HepG2 (cell line): ENCODE results near the gene GPR137. TPM values are rescaled to one million over a fixed set of nuclear protein-coding genes. Genes with fewer than 3 reads are reported as not detected.

Source experiments
- CREBL2 ChIP-seq: sonication (generic); formaldehyde crosslinking; IDR thresholded peaks from 2 replicates; pipeline ENCODE4 v1.8.1; 2023; ENCODE audit warnings: missing genetic modification reagents, mild to moderate bottlenecking, borderline replicate concordance
- GMEB2 ChIP-seq: IDR thresholded peaks from 2 replicates; pipeline ENCODE4 v1.6.1; 2016; ENCODE audit warnings: missing biosample characterization, missing genetic modification reagents, low read depth
- MAFK ChIP-seq, 2 experiments: IDR thresholded peaks in 1 of 2; conservative IDR thresholded peaks in 1 of 2; 2 replicates each; pipeline ENCODE4 v1.6.1; 2011; ENCODE audit warnings: improper control_type of control experiment in 2 of 2, low read length in 2 of 2
- RAD51 ChIP-seq: fragments of 450-650 bp; IDR thresholded peaks from 2 replicates; pipeline ENCODE4 v1.6.1; 2016; ENCODE audit warnings: borderline replicate concordance
- RBM39 ChIP-seq: fragments of 200-400 bp; formaldehyde crosslinking; IDR thresholded peaks from one replicate; pipeline ENCODE4 v1.6.1; 2018; ENCODE audit warnings: antibody characterized with exemption, mild to moderate bottlenecking, low read depth, low read length; ENCODE audit not compliant: poor library complexity, severe bottlenecking
- SALL2 ChIP-seq: sonication (generic); formaldehyde crosslinking; IDR thresholded peaks from 2 replicates; pipeline ENCODE4 v1.8.1; 2023; ENCODE audit warnings: mild to moderate bottlenecking, missing genetic modification reagents, inconsistent platforms
- SIN3B ChIP-seq: fragments of 150-350 bp; IDR thresholded peaks from 2 replicates; pipeline ENCODE4 v1.6.1; 2014; ENCODE audit warnings: low read length
- SIX1 ChIP-seq: sonication (generic); formaldehyde crosslinking; IDR thresholded peaks from 2 replicates; pipeline ENCODE4 v1.4.0; 2020; ENCODE audit warnings: missing genetic modification reagents, borderline replicate concordance
- SRSF9 ChIP-seq: fragments of 200-400 bp; formaldehyde crosslinking; IDR thresholded peaks from 2 replicates; pipeline ENCODE4 v1.6.1; 2018; ENCODE audit warnings: borderline replicate concordance, mild to moderate bottlenecking, low read depth, low read length; ENCODE audit not compliant: insufficient read depth, poor library complexity, severe bottlenecking
- ZNF235 ChIP-seq: sonication (generic); formaldehyde crosslinking; IDR thresholded peaks from 2 replicates; pipeline ENCODE4 v1.8.1; 2023; ENCODE audit warnings: mild to moderate bottlenecking, missing genetic modification reagents, borderline replicate concordance
- ZNF607 ChIP-seq: sonication (generic); formaldehyde crosslinking; IDR thresholded peaks from 2 replicates; pipeline ENCODE4 v1.5.1; 2020; ENCODE audit warnings: missing genetic modification reagents, mild to moderate bottlenecking, borderline replicate concordance
- ZNF780A ChIP-seq: sonication (generic); formaldehyde crosslinking; IDR thresholded peaks from 2 replicates; pipeline ENCODE4 v1.8.0; 2022; ENCODE audit warnings: mild to moderate bottlenecking, missing genetic modification reagents, moderate library complexity
- polyA plus RNA-seq, 8 experiments: library from polyadenylated mRNA; depleted of rRNA in 3 of 8; stranded (reverse) in 7 of 8; unstranded in 1 of 8; fragments of >200 nt; fragmentation: Illumina TruSeq in 4 of 8; extraction: Trizol in 4 of 8; gene quantifications; 2 replicates each; pipeline versions ENCODE4 v1.2.1 to v1.2.3, GENCODE V29; 2011 to 2016; ENCODE audit warnings: low read depth in 4 of 8, missing spikeins in 1 of 8, mixed read lengths in 1 of 8; ENCODE audit not compliant: insufficient read depth in 1 of 8
- total RNA-seq, 5 experiments: library from RNA; depleted of rRNA; stranded (reverse); fragments of >200 nt; fragmentation: Illumina TruSeq; extraction: Trizol; gene quantifications; 2 replicates each; pipeline ENCODE4 v1.2.3, GENCODE V29; 2016; ENCODE audit warnings: low read depth in 1 of 5
- TF ChIP-seq, protein P1 (sequence below), 2 experiments: sonication (generic) in 1 of 2; formaldehyde crosslinking in 1 of 2; IDR thresholded peaks; 2 replicates each; pipeline versions ENCODE4 v1.5.1 to v1.6.1; 2011 to 2020; ENCODE audit warnings: borderline replicate concordance in 1 of 2, low read depth in 1 of 2, low read length in 1 of 2, mild to moderate bottlenecking in 1 of 2, missing genetic modification reagents in 1 of 2, moderate library complexity in 1 of 2
- TF ChIP-seq, protein P2 (sequence below): sonication (generic); formaldehyde crosslinking; IDR thresholded peaks from 2 replicates; pipeline ENCODE4 v1.4.0; 2020; ENCODE audit warnings: mild to moderate bottlenecking, missing genetic modification reagents
- TF ChIP-seq, protein P3 (sequence below): IDR thresholded peaks from 2 replicates; pipeline ENCODE4 v1.6.1; 2016; ENCODE audit warnings: mild to moderate bottlenecking
- TF ChIP-seq, protein P4 (sequence below): sonication (generic); formaldehyde crosslinking; IDR thresholded peaks from 2 replicates; pipeline ENCODE4 v1.8.0; 2023; ENCODE audit warnings: mild to moderate bottlenecking, missing genetic modification reagents
- TF ChIP-seq, protein P5 (sequence below): IDR thresholded peaks from 2 replicates; pipeline ENCODE4 v1.6.1; 2016; ENCODE audit warnings: mild to moderate bottlenecking, missing biosample characterization, missing genetic modification reagents

The GPR137 gene
- total and polyA plus RNA-seq, 2 of the 13 experiments (the other 11 are each of a cell fraction or from before 2014, with no cell fraction given), result 8.5 to 13.2 TPM

GRCh38 chr11:64241491-64242374, 43.9 kb upstream of the GPR137 start (continued):
- TF ChIP-seq, protein P1, sequence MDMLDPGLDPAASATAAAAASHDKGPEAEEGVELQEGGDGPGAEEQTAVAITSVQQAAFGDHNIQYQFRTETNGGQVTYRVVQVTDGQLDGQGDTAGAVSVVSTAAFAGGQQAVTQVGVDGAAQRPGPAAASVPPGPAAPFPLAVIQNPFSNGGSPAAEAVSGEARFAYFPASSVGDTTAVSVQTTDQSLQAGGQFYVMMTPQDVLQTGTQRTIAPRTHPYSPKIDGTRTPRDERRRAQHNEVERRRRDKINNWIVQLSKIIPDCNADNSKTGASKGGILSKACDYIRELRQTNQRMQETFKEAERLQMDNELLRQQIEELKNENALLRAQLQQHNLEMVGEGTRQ (IDR thresholded peaks at IDR 0.05; ENCODE audit: low read depth, low read length), result no peak
- TF ChIP-seq, protein P1 (CRISPR knock-in tag; IDR thresholded peaks at IDR 0.05; ENCODE audit: borderline replicate concordance), result no peak
- TF ChIP-seq, protein P2, sequence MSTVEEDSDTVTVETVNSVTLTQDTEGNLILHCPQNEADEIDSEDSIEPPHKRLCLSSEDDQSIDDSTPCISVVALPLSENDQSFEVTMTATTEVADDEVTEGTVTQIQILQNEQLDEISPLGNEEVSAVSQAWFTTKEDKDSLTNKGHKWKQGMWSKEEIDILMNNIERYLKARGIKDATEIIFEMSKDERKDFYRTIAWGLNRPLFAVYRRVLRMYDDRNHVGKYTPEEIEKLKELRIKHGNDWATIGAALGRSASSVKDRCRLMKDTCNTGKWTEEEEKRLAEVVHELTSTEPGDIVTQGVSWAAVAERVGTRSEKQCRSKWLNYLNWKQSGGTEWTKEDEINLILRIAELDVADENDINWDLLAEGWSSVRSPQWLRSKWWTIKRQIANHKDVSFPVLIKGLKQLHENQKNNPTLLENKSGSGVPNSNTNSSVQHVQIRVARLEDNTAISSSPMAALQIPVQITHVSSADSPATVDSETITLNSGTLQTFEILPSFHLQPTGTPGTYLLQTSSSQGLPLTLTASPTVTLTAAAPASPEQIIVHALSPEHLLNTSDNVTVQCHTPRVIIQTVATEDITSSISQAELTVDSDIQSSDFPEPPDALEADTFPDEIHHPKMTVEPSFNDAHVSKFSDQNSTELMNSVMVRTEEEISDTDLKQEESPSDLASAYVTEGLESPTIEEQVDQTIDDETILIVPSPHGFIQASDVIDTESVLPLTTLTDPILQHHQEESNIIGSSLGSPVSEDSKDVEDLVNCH (CRISPR knock-in tag), result no peak
- TF ChIP-seq SIX1 (CRISPR knock-in tag), result no peak
- TF ChIP-seq RAD51, result no peak
- no peak for TF ChIP-seq SIN3B
- no peak for TF ChIP-seq ZNF780A (CRISPR knock-in tag)
- no peak for TF ChIP-seq SRSF9
- TF ChIP-seq, protein P3, sequence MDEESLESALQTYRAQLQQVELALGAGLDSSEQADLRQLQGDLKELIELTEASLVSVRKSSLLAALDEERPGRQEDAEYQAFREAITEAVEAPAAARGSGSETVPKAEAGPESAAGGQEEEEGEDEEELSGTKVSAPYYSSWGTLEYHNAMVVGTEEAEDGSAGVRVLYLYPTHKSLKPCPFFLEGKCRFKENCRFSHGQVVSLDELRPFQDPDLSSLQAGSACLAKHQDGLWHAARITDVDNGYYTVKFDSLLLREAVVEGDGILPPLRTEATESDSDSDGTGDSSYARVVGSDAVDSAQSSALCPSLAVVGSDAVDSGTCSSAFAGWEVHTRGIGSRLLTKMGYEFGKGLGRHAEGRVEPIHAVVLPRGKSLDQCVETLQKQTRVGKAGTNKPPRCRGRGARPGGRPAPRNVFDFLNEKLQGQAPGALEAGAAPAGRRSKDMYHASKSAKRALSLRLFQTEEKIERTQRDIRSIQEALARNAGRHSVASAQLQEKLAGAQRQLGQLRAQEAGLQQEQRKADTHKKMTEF (CRISPR knock-in tag), result 0 out of 2 replicates have a peak, but pooled peaks have one; percentile 12
- TF ChIP-seq CREBL2 (CRISPR knock-in tag), result 0 out of 2 replicates have a peak, but pooled peaks have one; percentile 51
- peak; percentile 48; the same call in 1 of the 2 replicates for TF ChIP-seq ZNF607
- no peak for TF ChIP-seq ZNF235 (CRISPR knock-in tag)
- no peak for TF ChIP-seq MAFK (conservative IDR thresholded peaks at IDR 0.05 in 1 of 2, IDR thresholded peaks at IDR 0.05 in 1 of 2; ENCODE audit: low read length in 2 of 2)
- TF ChIP-seq GMEB2 (CRISPR knock-in tag), result no peak
- TF ChIP-seq, protein P4, sequence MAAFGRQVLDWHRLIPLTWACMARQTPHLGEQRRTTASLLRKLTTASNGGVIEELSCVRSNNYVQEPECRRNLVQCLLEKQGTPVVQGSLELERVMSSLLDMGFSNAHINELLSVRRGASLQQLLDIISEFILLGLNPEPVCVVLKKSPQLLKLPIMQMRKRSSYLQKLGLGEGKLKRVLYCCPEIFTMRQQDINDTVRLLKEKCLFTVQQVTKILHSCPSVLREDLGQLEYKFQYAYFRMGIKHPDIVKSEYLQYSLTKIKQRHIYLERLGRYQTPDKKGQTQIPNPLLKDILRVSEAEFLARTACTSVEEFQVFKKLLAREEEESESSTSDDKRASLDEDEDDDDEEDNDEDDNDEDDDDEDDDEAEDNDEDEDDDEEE, result peak; percentile 41; the same call in 1 of the 2 replicates
- no peak for TF ChIP-seq RBM39
- 0 out of 2 replicates have a peak, but pooled peaks have one; percentile 9 for TF ChIP-seq SALL2 (CRISPR knock-in tag)
- TF ChIP-seq, protein P5, sequence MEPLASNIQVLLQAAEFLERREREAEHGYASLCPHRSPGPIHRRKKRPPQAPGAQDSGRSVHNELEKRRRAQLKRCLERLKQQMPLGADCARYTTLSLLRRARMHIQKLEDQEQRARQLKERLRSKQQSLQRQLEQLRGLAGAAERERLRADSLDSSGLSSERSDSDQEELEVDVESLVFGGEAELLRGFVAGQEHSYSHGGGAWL (CRISPR knock-in tag), result no peak; the same call in 1 of the 2 replicates
